Measurements from ENCODE around the gene SERPINA4.

SERPINA4 gene

GRCh38 chr14:94582199-94582750 is 21.0 kb downstream of the SERPINA4 start:
- no peak for TF ChIP-seq CTCF (conservative IDR thresholded peaks at IDR 0.05; ENCODE audit: low read depth, low read length)
- H3K4me3 ChIP-seq (ENCODE audit: low read length), result no peak overlapping the region
- no peak for DNase-seq (ENCODE audit: low read depth)

GRCh38 chr14:94582851-94583250 is 21.6 kb downstream of the SERPINA4 start:
- no peak overlapping the region for H3K4me3 ChIP-seq (ENCODE audit: low read length)
- TF ChIP-seq CTCF (conservative IDR thresholded peaks at IDR 0.05; ENCODE audit: low read depth, low read length), result no peak
- DNase-seq (ENCODE audit: low read depth), result no peak

- no peak for DNase-seq (ENCODE audit: low read depth)
- H3K4me3 ChIP-seq (ENCODE audit: low read length), result no peak overlapping the region
- TF ChIP-seq CTCF (conservative IDR thresholded peaks at IDR 0.05; ENCODE audit: low read depth, low read length), result no peak
Observed at GRCh38 chr14:94583557-94583956, 22.3 kb downstream of the SERPINA4 start.

- TF ChIP-seq CTCF (conservative IDR thresholded peaks at IDR 0.05; ENCODE audit: low read depth, low read length), result no peak
- no peak for DNase-seq (ENCODE audit: low read depth)
- no peak overlapping the region for H3K4me3 ChIP-seq (ENCODE audit: low read length)
Observed at GRCh38 chr14:94584591-94585280, 23.5 kb downstream of the SERPINA4 start.

- no peak for DNase-seq (ENCODE audit: low read depth)
- no peak overlapping the region for H3K4me3 ChIP-seq (ENCODE audit: low read length)
- no peak for TF ChIP-seq CTCF (conservative IDR thresholded peaks at IDR 0.05; ENCODE audit: low read depth, low read length)
Observed at GRCh38 chr14:94586635-94587034, 25.4 kb downstream of the SERPINA4 start.

- TF ChIP-seq CTCF (conservative IDR thresholded peaks at IDR 0.05; ENCODE audit: low read depth, low read length), result no peak
- H3K4me3 ChIP-seq (ENCODE audit: low read length), result no peak overlapping the region
- DNase-seq (ENCODE audit: low read depth), result no peak
Observed at GRCh38 chr14:94588311-94588710, 27.1 kb downstream of the SERPINA4 start.

GRCh38 chr14:94591073-94591472 is 29.8 kb downstream of the SERPINA4 start:
- TF ChIP-seq CTCF (conservative IDR thresholded peaks at IDR 0.05; ENCODE audit: low read depth, low read length), result no peak
- DNase-seq (ENCODE audit: low read depth), result no peak
- no peak overlapping the region for H3K4me3 ChIP-seq (ENCODE audit: low read length)
